Measurements from ENCODE around the gene ARNT2. TPM values are rescaled to one million over a fixed set of nuclear protein-coding genes. Genes with fewer than 3 reads are reported as not detected.
"Not testable (repeated sequence)": the region's sequence is repeated elsewhere in the genome, so short reads cannot be mapped to it uniquely, and the experiment has no call there.

The ARNT2 gene
- polyA plus RNA-seq, 1 of the 3 experiments (the other 2 are of a cell fraction), result 17.0 TPM

- Histone ChIP-seq H3K9me3 (no peaks in the 10 kb centered on the region), H4K20me1 (ENCODE audit: insufficient read depth) (no peaks in the 10 kb centered on the region), H3K27me3 (ENCODE audit: insufficient read depth) (no peaks in the 10 kb centered on the region), H3K4me3 (ENCODE audit: low read depth in 2 of 2, low read length in 1 of 2) (no peak overlapping the region), H3K9ac (no peak overlapping the region), H3K4me2 (no peak overlapping the region), H3F3A (replicated peaks; ENCODE audit: insufficient read depth) (no peaks in the 10 kb centered on the region), H2AFZ (ENCODE audit: low read depth) (no peak overlapping the region), H3K4me1 (ENCODE audit: control insufficient read depth in 1 of 2, insufficient read depth in 2 of 2, low read depth in 1 of 2, low read length in 1 of 2) (peaks cover 0 to 6% of the 10 kb centered on the region in 2 experiments; a peak in 1 of 4 replicates), H3K9me2 (no peaks in the 10 kb centered on the region), H3K27ac (ENCODE audit: low read depth in 2 of 2, low read length in 1 of 2) (no peak overlapping the region), H3K79me2 (ENCODE audit: insufficient read depth) (no peaks in the 10 kb centered on the region), H3K36me3 (replicated peaks in 1 of 2; ENCODE audit: control insufficient read depth in 1 of 2, insufficient read depth in 2 of 2, low read length in 1 of 2) (peaks cover 0 to 15% of the 10 kb centered on the region in 2 experiments)
- POLR2A ChIA-PET, result no interaction called here
- CTCF ChIA-PET, result no interaction called here
- no peak for DNase-seq
- TF ChIP-seq, protein P1, sequence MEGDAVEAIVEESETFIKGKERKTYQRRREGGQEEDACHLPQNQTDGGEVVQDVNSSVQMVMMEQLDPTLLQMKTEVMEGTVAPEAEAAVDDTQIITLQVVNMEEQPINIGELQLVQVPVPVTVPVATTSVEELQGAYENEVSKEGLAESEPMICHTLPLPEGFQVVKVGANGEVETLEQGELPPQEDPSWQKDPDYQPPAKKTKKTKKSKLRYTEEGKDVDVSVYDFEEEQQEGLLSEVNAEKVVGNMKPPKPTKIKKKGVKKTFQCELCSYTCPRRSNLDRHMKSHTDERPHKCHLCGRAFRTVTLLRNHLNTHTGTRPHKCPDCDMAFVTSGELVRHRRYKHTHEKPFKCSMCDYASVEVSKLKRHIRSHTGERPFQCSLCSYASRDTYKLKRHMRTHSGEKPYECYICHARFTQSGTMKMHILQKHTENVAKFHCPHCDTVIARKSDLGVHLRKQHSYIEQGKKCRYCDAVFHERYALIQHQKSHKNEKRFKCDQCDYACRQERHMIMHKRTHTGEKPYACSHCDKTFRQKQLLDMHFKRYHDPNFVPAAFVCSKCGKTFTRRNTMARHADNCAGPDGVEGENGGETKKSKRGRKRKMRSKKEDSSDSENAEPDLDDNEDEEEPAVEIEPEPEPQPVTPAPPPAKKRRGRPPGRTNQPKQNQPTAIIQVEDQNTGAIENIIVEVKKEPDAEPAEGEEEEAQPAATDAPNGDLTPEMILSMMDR (IDR thresholded peaks at IDR 0.05), result no peak
- no peak for TF ChIP-seq FOXM1 (IDR thresholded peaks at IDR 0.05; ENCODE audit: low read depth)
- no peak for TF ChIP-seq JUND (IDR thresholded peaks at IDR 0.05)
- WGBS (ENCODE audit: low lambda C conversion rate), result 91% methylated on average over 5 of the region's 5 CpGs
Observed at GRCh38 chr15:80509800-80510199, 105.6 kb downstream of the ARNT2 start.

DNA sequence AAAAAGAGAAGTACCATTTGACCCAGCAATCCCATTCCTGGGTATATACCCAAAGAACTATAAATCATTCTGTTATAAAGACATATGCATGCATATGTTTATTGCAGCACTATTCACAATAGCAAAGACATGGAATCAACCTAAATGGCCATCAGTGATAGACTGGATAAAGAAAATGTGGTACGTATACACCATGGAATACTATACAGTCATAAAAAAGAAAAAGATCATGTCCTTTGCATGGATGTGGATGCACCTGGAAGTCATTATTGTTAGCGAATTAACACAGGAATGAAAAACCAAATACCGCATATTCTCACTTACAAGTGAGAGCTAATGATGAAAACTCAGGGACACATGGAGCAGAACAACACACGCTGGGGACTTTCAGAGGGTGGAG is 106.8 kb downstream of the ARNT2 start:
- WGBS (ENCODE audit: low lambda C conversion rate), result 96% methylated on average over 4 of the region's 4 CpGs
- DNase-seq; H3K9ac ChIP-seq; H4K20me1 ChIP-seq (ENCODE audit: insufficient read depth); CTCF ChIA-PET; H3F3A ChIP-seq (replicated peaks; ENCODE audit: insufficient read depth); H3K9me2 ChIP-seq; POLR2A ChIA-PET; H3K27me3 ChIP-seq (ENCODE audit: insufficient read depth); H3K4me1 ChIP-seq (ENCODE audit: control insufficient read depth in 1 of 2, insufficient read depth in 2 of 2, low read depth in 1 of 2, low read length in 1 of 2); H3K9me3 ChIP-seq; H3K4me2 ChIP-seq; H3K27ac ChIP-seq (ENCODE audit: low read depth in 2 of 2, low read length in 1 of 2); H3K4me3 ChIP-seq (ENCODE audit: low read depth in 2 of 2, low read length in 1 of 2); H3K79me2 ChIP-seq (ENCODE audit: insufficient read depth); H2AFZ ChIP-seq (ENCODE audit: low read depth): not testable (repeated sequence)
- peaks cover 0 to 22% of the 10 kb centered on the region in 2 experiments for H3K36me3 ChIP-seq (replicated peaks in 1 of 2; ENCODE audit: control insufficient read depth in 1 of 2, insufficient read depth in 2 of 2, low read length in 1 of 2)

DNA sequence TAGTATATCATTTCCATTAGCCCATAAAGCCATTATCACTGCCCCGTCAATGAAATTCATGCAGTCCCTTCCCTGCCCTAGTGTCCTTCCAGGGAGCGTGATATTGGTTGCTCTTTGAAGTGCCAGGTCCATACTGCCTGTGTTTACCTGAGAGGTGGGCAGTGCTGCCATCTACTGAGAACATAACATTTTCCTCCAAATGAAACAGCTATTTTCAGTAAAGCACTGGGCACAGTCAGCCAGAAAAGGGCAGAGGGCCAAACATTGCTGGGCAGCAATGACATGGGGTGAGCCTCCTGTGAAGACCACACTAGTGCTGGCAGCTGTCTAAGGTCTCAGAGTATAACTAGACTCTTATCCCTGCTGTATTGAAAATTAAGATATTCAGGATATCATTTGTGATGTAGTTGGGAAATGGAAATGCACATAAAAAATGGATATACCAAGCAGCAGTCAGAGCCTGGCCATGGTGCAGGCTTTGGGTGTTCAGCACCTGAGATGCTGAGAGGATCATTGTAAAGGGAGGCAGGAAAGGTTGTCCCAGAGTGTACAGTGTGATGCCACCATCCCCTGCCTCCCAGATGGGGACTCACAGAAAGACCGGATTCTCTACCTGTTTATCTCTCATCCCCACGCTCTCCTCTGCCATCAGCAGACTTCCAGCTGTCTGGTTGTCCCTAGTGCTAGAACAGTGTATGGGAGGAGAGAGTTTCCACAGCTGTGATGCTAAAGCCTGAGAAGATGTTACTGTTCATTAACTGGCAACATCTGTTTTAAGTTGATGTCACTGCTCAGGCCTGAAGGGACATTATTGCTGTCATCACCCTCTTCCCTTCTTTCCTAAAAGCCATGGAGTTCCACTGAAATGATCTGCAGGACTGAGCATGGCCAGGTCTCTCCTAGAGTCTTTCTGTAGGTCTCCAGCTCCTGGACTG is 108.8 kb downstream of the ARNT2 start:
- H3F3A ChIP-seq (replicated peaks; ENCODE audit: insufficient read depth), result no peaks in the 10 kb centered on the region
- H3K9me2 ChIP-seq, result no peaks in the 10 kb centered on the region
- H3K36me3 ChIP-seq (replicated peaks in 1 of 2; ENCODE audit: control insufficient read depth in 1 of 2, insufficient read depth in 2 of 2, low read length in 1 of 2), result peaks cover 4 to 34% of the 10 kb centered on the region in 2 experiments
- no peaks in the 10 kb centered on the region for H3K79me2 ChIP-seq (ENCODE audit: insufficient read depth)
- DNase-seq, result peak; percentile 18
- 0 out of 4 replicates have a peak overlapping the region, but pooled peaks of 1 of the 2 experiments have one; percentile 16 for H3K27ac ChIP-seq (ENCODE audit: low read depth in 2 of 2, low read length in 1 of 2)
- no peak overlapping the region for H3K4me3 ChIP-seq (ENCODE audit: low read depth in 2 of 2, low read length in 1 of 2)
- no peak overlapping the region for H2AFZ ChIP-seq (ENCODE audit: low read depth)
- ChIA-PET POLR2A (no interaction called here), CTCF (interaction anchor here (1.0 to 2.4 kb wide), 7 partner anchors 34 to 266 kb away, joined by 3 to 16 read pairs (median 5); partner anchors contain the start of gene CEMIP)
- no peaks in the 10 kb centered on the region for H3K27me3 ChIP-seq (ENCODE audit: insufficient read depth)
- H3K4me1 ChIP-seq (ENCODE audit: control insufficient read depth in 1 of 2, insufficient read depth in 2 of 2, low read depth in 1 of 2, low read length in 1 of 2), result peaks cover 0 to 6% of the 10 kb centered on the region in 2 experiments; a peak in 1 of 4 replicates
- H4K20me1 ChIP-seq (ENCODE audit: insufficient read depth), result no peaks in the 10 kb centered on the region
- no peak overlapping the region for H3K9ac ChIP-seq
- no peak overlapping the region for H3K4me2 ChIP-seq
- WGBS (ENCODE audit: low lambda C conversion rate), result 95% methylated on average over 4 of the region's 4 CpGs
- H3K9me3 ChIP-seq, result peaks cover 13% of the 10 kb centered on the region
- TF ChIP-seq JUND (IDR thresholded peaks at IDR 0.05), result no peak
- no peak for TF ChIP-seq TCF12 (IDR thresholded peaks at IDR 0.05)
- peak; percentile 54; the same call in 1 of the 2 replicates for TF ChIP-seq NFIC (IDR thresholded peaks at IDR 0.05; ENCODE audit: borderline replicate concordance)
- TF ChIP-seq FOXM1 (IDR thresholded peaks at IDR 0.05; ENCODE audit: low read depth), result no peak
- peak; percentile 59 for TF ChIP-seq RAD21 (IDR thresholded peaks at IDR 0.05; ENCODE audit: low read length)
- no peak for TF ChIP-seq RFX5 (IDR thresholded peaks at IDR 0.05; ENCODE audit: low read length)
- TF ChIP-seq MEF2A (IDR thresholded peaks at IDR 0.05; ENCODE audit: borderline replicate concordance, low read depth), result no peak
- TF ChIP-seq TAF1 (IDR thresholded peaks at IDR 0.05; ENCODE audit: borderline replicate concordance, low read depth, low read length), result no peak
- TF ChIP-seq FOXJ3 (CRISPR knock-in tag; IDR thresholded peaks at IDR 0.05), result no peak
- TF ChIP-seq CHD2 (IDR thresholded peaks at IDR 0.05; ENCODE audit: low read length, partially characterized antibody), result no peak
- peak; percentile 51 for TF ChIP-seq SMC3 (IDR thresholded peaks at IDR 0.05; ENCODE audit: low read depth, low read length)
- TF ChIP-seq NRF1 (IDR thresholded peaks at IDR 0.05; ENCODE audit: low read depth, low read length), result no peak
- no peak for TF ChIP-seq EP300 (IDR thresholded peaks at IDR 0.05; ENCODE audit: borderline replicate concordance in 1 of 2, low read depth in 1 of 2, low read length in 1 of 2)
- no peak for TF ChIP-seq FOSL2 (IDR thresholded peaks at IDR 0.05; ENCODE audit: borderline replicate concordance, low read depth)
- TF ChIP-seq REST (IDR thresholded peaks at IDR 0.05; ENCODE audit: low read depth, low read length), result no peak
